Measurements from ENCODE around the gene IGF1R. TPM values are rescaled to one million over a fixed set of nuclear protein-coding genes. Genes with fewer than 3 reads are reported as not detected.

Gene IGF1R
- total RNA-seq, 2 donors from 2014 or later: 25.7 to 40.1 TPM

- Mint-ChIP-seq H3K9me3 (no peaks in the 10 kb centered on the region), H3K27me3 (ENCODE audit: low read depth) (no peaks in the 10 kb centered on the region), H3K4me3 (no peak overlapping the region), H3K4me1 (ENCODE audit: low read depth) (peaks cover 65% of the 10 kb centered on the region), H3K36me3 (ENCODE audit: insufficient read depth in 2 of 2) (no peaks in the 10 kb centered on the region), H3K27ac (no peak overlapping the region)
- DNase-seq (no peak), ATAC-seq (replicated peaks in 1 of 2) (no peak)
Measured at GRCh38 chr15:98684995-98685525, 36.7 kb downstream of the IGF1R start.

DNA sequence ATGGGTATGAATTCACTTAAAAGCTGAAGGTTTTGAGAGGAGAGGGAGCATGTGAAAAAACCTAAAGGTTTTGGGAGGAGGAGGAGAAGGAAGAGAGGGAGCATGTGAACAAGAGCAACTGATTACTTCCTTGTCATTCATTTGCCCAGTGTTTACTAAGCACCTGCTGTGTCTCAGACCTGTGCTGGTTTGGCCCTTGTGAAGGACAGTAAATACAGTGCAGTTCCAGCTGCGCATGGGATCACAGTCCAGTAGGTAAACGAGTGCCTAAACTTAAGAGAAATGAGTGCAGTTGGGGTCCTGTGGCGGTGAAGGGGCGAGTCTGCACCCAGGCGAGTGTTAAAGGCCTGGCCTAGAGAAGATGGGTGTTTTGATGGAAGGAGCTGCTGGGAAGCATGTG, 38.6 kb downstream of the IGF1R start:
- H3K27ac Mint-ChIP-seq: peak overlapping the region; percentile 52
- H3K27me3 Mint-ChIP-seq (ENCODE audit: low read depth): no peaks in the 10 kb centered on the region
- DNase-seq (no peak), ATAC-seq (replicated peaks in 1 of 2) (no peak)
- no peaks in the 10 kb centered on the region for H3K36me3 Mint-ChIP-seq (ENCODE audit: insufficient read depth in 2 of 2)
- peaks cover 48% of the 10 kb centered on the region for H3K4me1 Mint-ChIP-seq (ENCODE audit: low read depth)
- H3K4me3 Mint-ChIP-seq: no peak overlapping the region
- H3K9me3 Mint-ChIP-seq: no peaks in the 10 kb centered on the region

DNA sequence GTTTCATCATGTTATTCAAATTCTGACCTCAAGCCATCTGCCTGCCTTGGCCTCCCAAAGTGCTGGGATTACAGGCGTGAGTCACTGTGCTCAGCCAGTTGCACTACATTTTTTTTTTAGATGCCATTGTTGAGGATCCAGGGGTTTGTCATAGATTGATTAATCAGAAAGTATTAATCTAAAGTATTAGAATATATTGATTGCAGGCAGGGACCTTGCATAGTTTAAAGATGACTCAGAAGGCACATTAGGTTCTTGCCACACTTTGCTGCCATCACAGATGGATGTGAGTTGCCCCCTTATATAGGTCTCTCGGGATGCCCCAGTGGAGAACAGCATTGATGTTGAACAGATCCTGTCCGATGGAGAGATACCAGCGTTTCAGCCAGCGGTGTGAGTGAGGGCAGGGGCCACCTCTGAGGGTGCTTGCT, 41.1 kb downstream of the IGF1R start:
- Mint-ChIP-seq H3K27me3 (ENCODE audit: low read depth) (no peaks in the 10 kb centered on the region), H3K36me3 (ENCODE audit: insufficient read depth in 2 of 2) (no peaks in the 10 kb centered on the region), H3K4me3 (no peak overlapping the region), H3K9me3 (no peaks in the 10 kb centered on the region), H3K4me1 (ENCODE audit: low read depth) (peaks cover 36% of the 10 kb centered on the region), H3K27ac (no peak overlapping the region)
- ATAC-seq (replicated peaks in 1 of 2) (no peak), DNase-seq (no peak)

DNA sequence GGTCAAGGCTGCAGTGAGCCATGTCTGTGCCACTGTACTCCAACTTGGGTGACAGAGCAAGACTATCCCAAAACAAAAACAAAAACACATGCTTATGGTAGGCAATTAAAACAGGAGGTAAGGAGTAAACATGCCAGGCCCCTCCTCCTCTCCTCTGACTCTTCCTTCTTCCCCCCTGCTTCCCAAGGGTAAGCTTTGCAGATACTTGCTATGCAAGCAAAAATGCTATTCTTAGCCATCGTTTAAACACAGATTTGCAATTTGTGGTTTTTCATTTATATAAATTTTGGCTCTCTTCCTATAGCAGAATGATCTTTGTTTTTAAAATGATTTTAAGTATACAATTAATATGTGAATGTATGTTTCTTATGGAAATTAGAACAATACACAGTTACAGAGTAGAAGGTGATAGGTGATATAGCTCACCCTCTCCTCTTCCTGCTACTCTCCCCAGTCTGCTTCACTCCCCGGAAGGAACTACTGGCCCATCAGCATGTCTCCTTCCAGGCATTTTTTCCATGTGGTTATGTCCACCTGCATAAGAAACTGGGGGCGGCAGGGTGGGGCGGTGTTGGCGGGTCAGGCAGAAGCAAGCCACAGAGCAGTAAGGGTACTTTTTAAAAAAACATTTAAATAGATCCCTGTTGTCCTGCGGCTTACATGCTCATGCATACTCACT, 42.1 kb downstream of the IGF1R start:
- Mint-ChIP-seq H3K4me1 (ENCODE audit: low read depth) (peaks cover 35% of the 10 kb centered on the region), H3K9me3 (no peaks in the 10 kb centered on the region), H3K27ac (no peak overlapping the region)

DNA sequence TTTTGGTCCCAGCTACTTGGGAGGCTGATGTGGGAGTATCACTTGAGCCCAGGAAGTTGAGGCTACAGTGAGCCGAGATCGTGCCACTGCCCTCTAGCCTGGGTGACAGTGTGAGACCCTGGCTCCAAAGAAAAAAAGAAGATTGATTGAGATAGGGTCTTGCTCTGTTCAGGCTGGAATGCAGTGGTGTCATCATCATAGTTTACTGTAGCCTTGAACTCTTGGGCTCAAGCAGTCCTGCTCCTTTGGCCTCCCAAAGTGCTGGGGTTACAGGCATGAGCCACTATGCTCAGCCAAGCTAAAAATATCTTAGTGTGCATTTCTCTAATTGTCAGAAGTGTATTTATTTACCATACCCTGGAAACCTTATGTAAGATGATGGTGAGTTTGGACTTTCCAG, 43.9 kb downstream of the IGF1R start:
- peaks cover 30% of the 10 kb centered on the region for H3K4me1 Mint-ChIP-seq (ENCODE audit: low read depth)
- H3K27me3 Mint-ChIP-seq (ENCODE audit: low read depth): no peaks in the 10 kb centered on the region

More for the DNA sequence above, 42.1 kb downstream of the IGF1R start:
- no peak overlapping the region for H3K4me3 Mint-ChIP-seq
- DNase-seq (no peak), ATAC-seq (replicated peaks in 1 of 2) (no peak)
- H3K27me3 Mint-ChIP-seq (ENCODE audit: low read depth): no peaks in the 10 kb centered on the region
- H3K36me3 Mint-ChIP-seq (ENCODE audit: insufficient read depth in 2 of 2): no peaks in the 10 kb centered on the region

GRCh38 chr15:98694161-98694560, 45.8 kb downstream of the IGF1R start:
- no peaks in the 10 kb centered on the region for H3K36me3 Mint-ChIP-seq (ENCODE audit: insufficient read depth in 2 of 2)

More for the DNA sequence above, 43.9 kb downstream of the IGF1R start:
- no peak for ATAC-seq (replicated peaks in 1 of 2)
- Mint-ChIP-seq H3K4me3 (no peak overlapping the region), H3K27ac (no peak overlapping the region), H3K9me3 (no peaks in the 10 kb centered on the region), H3K36me3 (ENCODE audit: insufficient read depth in 2 of 2) (no peaks in the 10 kb centered on the region)
- no peak for DNase-seq

GRCh38 chr15:98698792-98699191, 50.5 kb downstream of the IGF1R start:
- Mint-ChIP-seq H3K9me3 (no peaks in the 10 kb centered on the region), H3K4me1 (ENCODE audit: low read depth) (peaks cover 50% of the 10 kb centered on the region), H3K4me3 (peak overlapping the region; percentile 2 to 63), H3K27ac (peak overlapping the region; percentile 9), H3K36me3 (ENCODE audit: insufficient read depth in 2 of 2) (no peaks in the 10 kb centered on the region), H3K27me3 (ENCODE audit: low read depth) (no peaks in the 10 kb centered on the region)
- no peak for ATAC-seq (replicated peaks in 1 of 2)
- DNase-seq: no peak

More at GRCh38 chr15:98694161-98694560, 45.8 kb downstream of the IGF1R start:
- Mint-ChIP-seq H3K27ac (no peak overlapping the region), H3K9me3 (no peaks in the 10 kb centered on the region), H3K4me3 (no peak overlapping the region), H3K27me3 (ENCODE audit: low read depth) (no peaks in the 10 kb centered on the region), H3K4me1 (ENCODE audit: low read depth) (peaks cover 30% of the 10 kb centered on the region)
- ATAC-seq (replicated peaks in 1 of 2): no peak
- no peak for DNase-seq

DNA sequence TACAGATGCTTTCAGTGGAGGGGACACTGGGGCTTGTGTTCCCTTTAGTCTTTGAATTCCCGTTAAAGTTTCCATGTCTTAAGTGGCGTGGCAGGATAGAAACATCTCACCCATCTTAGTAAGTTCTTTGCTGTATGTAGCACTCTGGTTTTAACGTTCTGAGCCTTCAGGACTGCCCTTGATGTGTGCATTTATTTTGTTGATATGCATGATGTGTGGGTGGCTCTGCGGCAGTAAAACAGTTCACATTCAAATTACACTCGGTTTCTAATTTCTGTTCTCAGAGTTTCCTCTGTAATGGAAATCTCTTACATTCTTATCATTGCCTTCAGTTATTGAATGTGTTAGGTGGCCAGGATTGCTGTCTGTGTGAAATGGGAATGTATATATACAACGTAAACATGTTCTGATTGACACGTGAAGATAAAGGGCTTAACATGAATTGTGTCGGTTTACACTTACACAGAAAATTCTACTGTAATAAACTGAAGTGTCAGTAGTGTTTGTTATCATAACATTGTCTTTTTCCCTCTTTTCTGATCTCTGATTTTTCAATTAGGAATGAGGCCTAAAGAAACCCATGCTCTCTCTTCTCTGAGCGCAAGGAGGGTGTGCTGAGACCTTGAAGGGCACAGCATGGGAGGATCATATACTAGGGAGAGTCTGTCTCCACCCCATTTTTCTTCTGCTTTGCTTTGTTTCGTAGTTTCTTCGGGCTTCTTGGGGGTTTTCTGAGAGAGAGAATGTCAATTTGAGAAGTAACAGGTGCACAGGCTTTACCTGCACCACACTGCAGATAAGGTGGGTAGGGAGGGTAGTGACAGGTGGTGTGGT, 51.5 kb downstream of the IGF1R start:
- H3K4me1 Mint-ChIP-seq (ENCODE audit: low read depth): peaks cover 46% of the 10 kb centered on the region
- ATAC-seq (replicated peaks in 1 of 2): peak; percentile 33 to 76
- H3K36me3 Mint-ChIP-seq (ENCODE audit: insufficient read depth in 2 of 2): no peaks in the 10 kb centered on the region
- H3K27me3 Mint-ChIP-seq (ENCODE audit: low read depth): no peaks in the 10 kb centered on the region
- H3K27ac Mint-ChIP-seq: no peak overlapping the region
- no peak for DNase-seq
- H3K4me3 Mint-ChIP-seq: peak overlapping the region; percentile 63 to 64
- no peaks in the 10 kb centered on the region for H3K9me3 Mint-ChIP-seq

DNA sequence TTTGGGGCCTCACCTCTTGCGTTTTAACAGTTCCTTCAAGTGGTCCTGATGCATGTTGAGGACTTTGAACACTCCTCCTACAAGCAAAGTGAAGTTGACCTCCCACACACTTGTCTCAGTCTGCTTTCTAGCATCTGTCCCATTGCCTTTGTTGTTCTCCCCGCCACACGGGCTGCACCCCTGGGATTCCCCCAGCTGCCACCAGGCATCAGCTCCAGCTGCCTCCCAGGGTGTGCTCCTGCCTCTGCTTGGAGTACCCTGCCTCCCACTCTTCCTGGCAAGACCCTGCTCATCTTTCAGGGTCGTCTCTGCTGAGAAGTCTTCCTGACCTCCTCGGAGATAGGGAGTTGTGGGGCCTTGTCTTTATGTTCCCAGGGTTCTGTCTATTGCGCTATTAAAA, 52.2 kb downstream of the IGF1R start:
- H3K27me3 Mint-ChIP-seq (ENCODE audit: low read depth): no peaks in the 10 kb centered on the region
- H3K4me1 Mint-ChIP-seq (ENCODE audit: low read depth): peaks cover 44% of the 10 kb centered on the region
- no peaks in the 10 kb centered on the region for H3K9me3 Mint-ChIP-seq
- DNase-seq: no peak
- H3K4me3 Mint-ChIP-seq: peak overlapping the region in 1 of 2 donors; percentile 63
- H3K36me3 Mint-ChIP-seq (ENCODE audit: insufficient read depth in 2 of 2): no peaks in the 10 kb centered on the region
- peak; percentile 26 to 55 for ATAC-seq (replicated peaks in 1 of 2)
- peak overlapping the region; percentile 25 for H3K27ac Mint-ChIP-seq

- Mint-ChIP-seq H3K27ac (no peak overlapping the region), H3K36me3 (ENCODE audit: insufficient read depth in 2 of 2) (no peaks in the 10 kb centered on the region), H3K27me3 (ENCODE audit: low read depth) (no peaks in the 10 kb centered on the region), H3K9me3 (no peaks in the 10 kb centered on the region), H3K4me1 (ENCODE audit: low read depth) (peaks cover 36% of the 10 kb centered on the region), H3K4me3 (no peak overlapping the region)
- DNase-seq: no peak
- no peak for ATAC-seq (replicated peaks in 1 of 2)
Measured at GRCh38 chr15:98703126-98703685, 54.9 kb downstream of the IGF1R start.

DNA sequence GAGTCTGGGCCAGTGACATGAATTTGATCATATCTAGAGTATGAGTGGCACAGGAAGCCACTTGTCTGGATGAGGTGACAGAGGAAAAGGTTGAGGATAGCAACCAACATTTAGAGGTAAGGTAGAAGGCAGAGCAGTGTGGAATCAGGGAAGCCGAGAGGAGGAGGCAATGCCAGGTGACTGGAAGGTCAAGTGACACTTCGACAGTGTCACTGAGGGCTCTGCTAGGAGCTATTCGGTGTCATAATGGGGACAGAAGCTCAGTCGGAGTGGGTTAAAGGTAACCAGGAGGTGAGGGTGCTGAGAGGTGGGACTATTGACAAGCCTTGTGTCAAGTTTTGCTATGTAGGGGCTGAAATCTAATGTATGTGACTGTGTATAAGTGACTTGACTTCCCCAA, 56.7 kb downstream of the IGF1R start:
- Mint-ChIP-seq H3K27me3 (ENCODE audit: low read depth) (no peaks in the 10 kb centered on the region), H3K4me3 (no peak overlapping the region), H3K9me3 (no peaks in the 10 kb centered on the region), H3K27ac (no peak overlapping the region), H3K36me3 (ENCODE audit: insufficient read depth in 2 of 2) (peaks cover 0 to 1% of the 10 kb centered on the region in 2 donors), H3K4me1 (ENCODE audit: low read depth) (peaks cover 17% of the 10 kb centered on the region)
- ATAC-seq (replicated peaks in 1 of 2) (no peak), DNase-seq (no peak)

DNA sequence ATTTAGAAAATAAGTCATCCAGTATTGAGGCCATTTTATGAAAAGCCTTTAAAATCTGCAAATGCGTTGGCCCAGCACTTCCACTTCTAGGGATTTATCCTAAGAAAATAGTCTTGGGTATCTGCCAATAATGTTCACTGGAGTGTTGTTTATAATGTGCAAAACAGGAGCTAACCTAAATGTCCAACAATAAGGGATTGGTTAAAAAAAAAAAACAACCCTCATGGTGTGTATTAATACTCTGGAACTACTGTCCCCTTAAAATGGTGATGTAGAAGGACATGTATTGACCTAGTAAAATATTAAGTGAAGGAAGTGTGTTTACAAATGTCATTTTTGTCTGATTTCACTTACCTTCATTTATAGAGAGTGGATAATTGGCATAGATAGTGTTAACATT, 58.0 kb downstream of the IGF1R start:
- ATAC-seq (replicated peaks in 1 of 2) (no peak), DNase-seq (no peak)
- H3K36me3 Mint-ChIP-seq (ENCODE audit: insufficient read depth in 2 of 2): peaks cover 1% of the 10 kb centered on the region in 2 donors
- peaks cover 7% of the 10 kb centered on the region for H3K4me1 Mint-ChIP-seq (ENCODE audit: low read depth)
- no peak overlapping the region for H3K4me3 Mint-ChIP-seq
- no peak overlapping the region for H3K27ac Mint-ChIP-seq
- H3K27me3 Mint-ChIP-seq (ENCODE audit: low read depth): no peaks in the 10 kb centered on the region
- peaks cover 0 to 1% of the 10 kb centered on the region in 2 donors for H3K9me3 Mint-ChIP-seq

DNA sequence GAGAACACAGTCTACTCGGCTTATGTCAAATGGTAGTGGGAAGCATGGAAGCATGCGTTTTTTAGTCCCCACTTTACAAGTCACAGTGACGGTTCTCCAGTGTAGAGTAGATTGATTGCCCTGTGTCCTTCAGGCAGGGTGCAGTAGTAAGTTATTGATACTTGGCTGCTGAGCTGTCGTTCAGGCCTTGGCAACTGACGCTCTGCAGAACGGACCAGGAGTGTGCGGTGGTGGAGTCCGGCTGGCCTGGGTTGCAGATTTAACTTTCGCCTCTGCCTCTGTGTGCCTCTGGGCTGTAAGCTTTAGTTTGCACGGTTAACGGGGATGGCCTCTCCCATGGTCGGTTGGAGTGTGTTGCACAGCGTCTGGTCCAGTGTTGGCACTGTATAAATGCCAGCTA, 58.6 kb downstream of the IGF1R start:
- peaks cover 3 to 4% of the 10 kb centered on the region in 2 donors for H3K9me3 Mint-ChIP-seq
- no peak overlapping the region for H3K4me3 Mint-ChIP-seq
- DNase-seq: no peak
- no peak for ATAC-seq (replicated peaks in 1 of 2)
- H3K27me3 Mint-ChIP-seq (ENCODE audit: low read depth): no peaks in the 10 kb centered on the region
- H3K27ac Mint-ChIP-seq: no peak overlapping the region
- peaks cover 7% of the 10 kb centered on the region for H3K4me1 Mint-ChIP-seq (ENCODE audit: low read depth)
- H3K36me3 Mint-ChIP-seq (ENCODE audit: insufficient read depth in 2 of 2): peaks cover 5 to 6% of the 10 kb centered on the region in 2 donors

Data from activated T-cell treated with anti-CD3 and anti-CD28 coated beads, Interleukin-2, amount 50 U/mL, for 72 hours (primary cell).